T-helper 2 cell treated with Interferon-gamma antibody and Interleukin-4, amounts not matched to agents 5 μg/mL and 100 μg/mL, for 36 hours (primary cell): ENCODE results near the gene CIRBP.
"Not testable (repeated sequence)": the region's sequence is repeated elsewhere in the genome, so short reads cannot be mapped to it uniquely, and the experiment has no call there.

Experiments used
- DNase-seq: peaks from one replicate; pipeline ENCODE4 v3.0.0; 2021; ENCODE audit warnings: low spot score
- H3K27ac Mint-ChIP-seq: one replicate; pipeline ENCODE4 v1.8.0; 2021; ENCODE audit warnings: mild to moderate bottlenecking, mixed read lengths
- H3K27me3 Mint-ChIP-seq: one replicate; pipeline ENCODE4 v1.8.0; 2021; ENCODE audit warnings: low read depth, mixed read lengths
- H3K36me3 Mint-ChIP-seq: one replicate; pipeline ENCODE4 v1.8.0; 2021; ENCODE audit warnings: low read depth, mixed read lengths
- H3K4me1 Mint-ChIP-seq: one replicate; pipeline ENCODE4 v1.8.0; 2021; ENCODE audit warnings: low read depth, mixed read lengths
- H3K4me3 Mint-ChIP-seq: one replicate; pipeline ENCODE4 v1.8.0; 2022; ENCODE audit warnings: mild to moderate bottlenecking, moderate library complexity, mixed read lengths
- H3K9me3 Mint-ChIP-seq: one replicate; pipeline ENCODE4 v1.8.0; 2021; ENCODE audit warnings: mixed read lengths

Gene CIRBP

GRCh38 chr19:1295169-1296012 lies 26.3 kb downstream of the CIRBP start:
- H3K36me3 Mint-ChIP-seq = no peaks in the 10 kb centered on the region
- H3K27ac Mint-ChIP-seq = no peak overlapping the region
- H3K4me3 Mint-ChIP-seq = no peak overlapping the region
- DNase-seq = no peak
- no peaks in the 10 kb centered on the region for H3K4me1 Mint-ChIP-seq
- peaks cover 4% of the 10 kb centered on the region for H3K27me3 Mint-ChIP-seq
- no peaks in the 10 kb centered on the region for H3K9me3 Mint-ChIP-seq

GRCh38 chr19:1296078-1296477 lies 26.9 kb downstream of the CIRBP start:
- Mint-ChIP-seq H3K36me3 (no peaks in the 10 kb centered on the region), H3K4me3 (no peak overlapping the region), H3K9me3 (no peaks in the 10 kb centered on the region), H3K4me1 (no peaks in the 10 kb centered on the region), H3K27ac (no peak overlapping the region), H3K27me3 (peaks cover 4% of the 10 kb centered on the region)
- no peak for DNase-seq

GRCh38 chr19:1296575-1297271 lies 27.6 kb downstream of the CIRBP start:
- Mint-ChIP-seq H3K4me3 (no peak overlapping the region), H3K27ac (no peak overlapping the region), H3K4me1 (no peaks in the 10 kb centered on the region), H3K27me3 (peaks cover 4% of the 10 kb centered on the region), H3K36me3 (no peaks in the 10 kb centered on the region), H3K9me3 (no peaks in the 10 kb centered on the region)
- DNase-seq = no peak

GRCh38 chr19:1298235-1298634 lies 29.1 kb downstream of the CIRBP start:
- H3K4me3 Mint-ChIP-seq = no peak overlapping the region
- no peak overlapping the region for H3K27ac Mint-ChIP-seq

GRCh38 chr19:1299801-1300200 lies 30.7 kb downstream of the CIRBP start:
- no peak overlapping the region for H3K4me3 Mint-ChIP-seq
- DNase-seq = no peak
- no peaks in the 10 kb centered on the region for H3K4me1 Mint-ChIP-seq
- no peak overlapping the region for H3K27ac Mint-ChIP-seq
- no peaks in the 10 kb centered on the region for H3K36me3 Mint-ChIP-seq
- no peaks in the 10 kb centered on the region for H3K9me3 Mint-ChIP-seq
- H3K27me3 Mint-ChIP-seq = peaks cover 2% of the 10 kb centered on the region

More at GRCh38 chr19:1298235-1298634, 29.1 kb downstream of the CIRBP start:
- Mint-ChIP-seq H3K9me3 (no peaks in the 10 kb centered on the region), H3K4me1 (no peaks in the 10 kb centered on the region), H3K27me3 (peaks cover 4% of the 10 kb centered on the region), H3K36me3 (no peaks in the 10 kb centered on the region)
- DNase-seq = no peak

- no peak overlapping the region for H3K4me3 Mint-ChIP-seq
- no peaks in the 10 kb centered on the region for H3K4me1 Mint-ChIP-seq
- no peak overlapping the region for H3K27ac Mint-ChIP-seq
- peaks cover 2% of the 10 kb centered on the region for H3K27me3 Mint-ChIP-seq
- no peaks in the 10 kb centered on the region for H3K36me3 Mint-ChIP-seq
- H3K9me3 Mint-ChIP-seq = no peaks in the 10 kb centered on the region
- DNase-seq = no peak
Observed at GRCh38 chr19:1300744-1301490, 31.8 kb downstream of the CIRBP start.

- Mint-ChIP-seq H3K4me3 (no peak overlapping the region), H3K4me1 (no peaks in the 10 kb centered on the region), H3K9me3 (no peaks in the 10 kb centered on the region), H3K36me3 (no peaks in the 10 kb centered on the region), H3K27ac (no peak overlapping the region), H3K27me3 (peaks cover 2% of the 10 kb centered on the region)
- no peak for DNase-seq
Observed at GRCh38 chr19:1302533-1303239, 33.6 kb downstream of the CIRBP start.

GRCh38 chr19:1304197-1304924 lies 35.2 kb downstream of the CIRBP start:
- Mint-ChIP-seq H3K4me1 (no peaks in the 10 kb centered on the region), H3K27me3 (no peaks in the 10 kb centered on the region), H3K9me3 (no peaks in the 10 kb centered on the region), H3K27ac (no peak overlapping the region), H3K36me3 (no peaks in the 10 kb centered on the region), H3K4me3 (no peak overlapping the region)
- DNase-seq = no peak

GRCh38 chr19:1305354-1305753 lies 36.2 kb downstream of the CIRBP start:
- not testable (repeated sequence) for H3K9me3 Mint-ChIP-seq, H3K27me3 Mint-ChIP-seq, DNase-seq, H3K36me3 Mint-ChIP-seq, H3K4me3 Mint-ChIP-seq, H3K27ac Mint-ChIP-seq, H3K4me1 Mint-ChIP-seq

GRCh38 chr19:1307320-1307719 lies 38.2 kb downstream of the CIRBP start:
- Mint-ChIP-seq H3K9me3 (no peaks in the 10 kb centered on the region), H3K27me3 (no peaks in the 10 kb centered on the region), H3K4me3 (peak overlapping the region; percentile 32), H3K4me1 (no peaks in the 10 kb centered on the region), H3K36me3 (no peaks in the 10 kb centered on the region), H3K27ac (no peak overlapping the region)
- no peak for DNase-seq

- Mint-ChIP-seq H3K36me3 (no peaks in the 10 kb centered on the region), H3K27ac (no peak overlapping the region), H3K4me1 (no peaks in the 10 kb centered on the region), H3K9me3 (no peaks in the 10 kb centered on the region), H3K27me3 (no peaks in the 10 kb centered on the region), H3K4me3 (peak overlapping the region; percentile 32)
- no peak for DNase-seq
Observed at GRCh38 chr19:1307755-1308303, 38.7 kb downstream of the CIRBP start.

GRCh38 chr19:1308718-1309117 lies 39.6 kb downstream of the CIRBP start:
- Mint-ChIP-seq H3K27ac (no peak overlapping the region), H3K4me1 (no peaks in the 10 kb centered on the region), H3K27me3 (no peaks in the 10 kb centered on the region), H3K36me3 (no peaks in the 10 kb centered on the region), H3K4me3 (no peak overlapping the region), H3K9me3 (no peaks in the 10 kb centered on the region)
- DNase-seq = no peak
